HCT116 (cell line): ENCODE data around the gene MINDY3. TPM values are rescaled to one million over a fixed set of nuclear protein-coding genes. Genes with fewer than 3 reads are reported as not detected.

Source experiments
- ATAC-seq: fragments of 200-7000 bp; cut with Tn5 transposase; 2 replicates; pipeline ENCODE4 v1.9.1; 2020; ENCODE audit warnings: mild to moderate bottlenecking, moderate library complexity
- BruUV-seq: library from RNA; stranded (reverse); fragments of 400-500 nt; replicated peaks from 2 replicates; lab custom pipeline; 2021; lab: Mats Ljungman, UMichigan
- CTCF ChIA-PET: fragments of 300-600 bp; sonication (Branson Sonifier 250); formaldehyde crosslinking; loops from one replicate; lab custom pipeline; 2021; ENCODE audit warnings: antibody characterized with exemption; lab: Charles Lee
- POLR2A ChIA-PET: fragments of 300-600, 350-600 bp; sonication (Branson Sonifier 250); formaldehyde crosslinking; loops from one replicate; lab custom pipeline; 2021; ENCODE audit warnings: antibody characterized with exemption; lab: Charles Lee
- RAD21 ChIA-PET, 2 experiments: fragments of 300-600 bp; sonication (Branson Sonifier 250); formaldehyde crosslinking; loops; one replicate each; lab custom pipeline; 2023; ENCODE audit warnings: low total read pairs in 2 of 2; ENCODE audit not compliant: uncharacterized antibody in 2 of 2, unreplicated experiment in 2 of 2, low non-redundant PET in 1 of 2; lab: Charles Lee
- DNase-seq: peaks from one replicate; pipeline ENCODE4 v3.0.0-alpha.2; 2010; ENCODE audit warnings: low read depth, low spot score
- H2AFZ ChIP-seq: fragments of 200-600 bp; shearing (Covaris generic), sonication (generic); 2 replicates; pipeline ENCODE4 v1.6.1; 2017; ENCODE audit warnings: low read depth, mixed run types, mixed read lengths, antibody characterized with exemption, low read length; ENCODE audit not compliant: poor library complexity, severe bottlenecking
- H3K27ac ChIP-seq: 2 replicates; pipeline ENCODE4 v1.5.1; 2012; ENCODE audit warnings: low read depth, low read length
- H3K27me3 ChIP-seq: fragments of 200-600 bp; sonication (generic); 2 replicates; pipeline ENCODE4 v1.6.1; 2016; ENCODE audit warnings: mixed run types, low read length, mixed read lengths; ENCODE audit not compliant: insufficient read depth
- H3K36me3 ChIP-seq, 2 experiments: fragments of 200-500 bp in 1 of 2; fragments of 200-600 bp in 1 of 2; sonication (Bioruptor generic) in 1 of 2; sonication (generic) in 1 of 2; 2 replicates each; pipeline versions ENCODE4 v1.5.1 to v1.6.1; 2014 to 2016; ENCODE audit warnings: low read length in 2 of 2, inconsistent platforms in 1 of 2, mixed read lengths in 1 of 2, mixed run types in 1 of 2; ENCODE audit not compliant: insufficient read depth in 2 of 2, control insufficient read depth in 1 of 2
- H3K4me1 ChIP-seq, 2 experiments: fragments of 200-600 bp in 1 of 2; sonication (generic) in 1 of 2; 2 replicates each; pipeline versions ENCODE4 v1.5.1 to v1.6.1; 2012 to 2017; ENCODE audit warnings: low read length in 2 of 2, inconsistent platforms in 1 of 2, mild to moderate bottlenecking in 1 of 2, mixed read lengths in 1 of 2, mixed run types in 1 of 2, moderate library complexity in 1 of 2; ENCODE audit not compliant: insufficient read depth in 2 of 2, control insufficient read depth in 1 of 2
- H3K4me2 ChIP-seq: fragments of 200-600 bp; sonication (generic); 2 replicates; pipeline ENCODE4 v1.6.1; 2017; ENCODE audit warnings: mixed run types, low read length, mixed read lengths
- H3K4me3 ChIP-seq, 2 experiments: fragments of 200-600 bp in 1 of 2; sonication (generic) in 1 of 2; replicated peaks in 1 of 2; 2 replicates each; pipeline ENCODE4 v1.5.1; 2011 to 2016; ENCODE audit warnings: low read length in 2 of 2, control low read depth in 1 of 2, low read depth in 1 of 2, mild to moderate bottlenecking in 1 of 2, mixed read lengths in 1 of 2, mixed run types in 1 of 2
- H3K79me2 ChIP-seq: fragments of 200-600 bp; sonication (generic); 2 replicates; pipeline ENCODE4 v1.6.1; 2017; ENCODE audit warnings: mild to moderate bottlenecking, mixed run types, low read length, moderate library complexity, mixed read lengths; ENCODE audit not compliant: insufficient read depth
- H3K9ac ChIP-seq: fragments of 200-600 bp; sonication (generic); 2 replicates; pipeline ENCODE4 v1.6.1; 2016; ENCODE audit warnings: low read length, mixed read lengths
- H3K9me2 ChIP-seq: fragments of 200-600 bp; sonication (generic), shearing (Covaris generic); 2 replicates; pipeline ENCODE4 v1.6.1; 2017; ENCODE audit warnings: mixed run types, mild to moderate bottlenecking, moderate library complexity; ENCODE audit not compliant: insufficient read depth
- H3K9me3 ChIP-seq, 2 experiments: fragments of 200-500 bp in 1 of 2; fragments of 200-600 bp in 1 of 2; sonication (Bioruptor generic) in 1 of 2; sonication (generic) in 1 of 2; 2 replicates each; pipeline ENCODE4 v1.6.1; 2014 to 2017; ENCODE audit warnings: low read length in 2 of 2, mixed read lengths in 2 of 2, inconsistent platforms in 1 of 2, low read depth in 1 of 2, mild to moderate bottlenecking in 1 of 2, mixed run types in 1 of 2, moderate library complexity in 1 of 2; ENCODE audit not compliant: control insufficient read depth in 1 of 2, insufficient read depth in 1 of 2
- H4K20me1 ChIP-seq: fragments of 200-600 bp; sonication (generic), shearing (Covaris generic); 2 replicates; pipeline ENCODE4 v1.6.1; 2017; ENCODE audit warnings: mixed run types, mild to moderate bottlenecking, moderate library complexity; ENCODE audit not compliant: insufficient read depth
- ATF3 ChIP-seq: IDR thresholded peaks from 2 replicates; pipeline ENCODE4 v1.6.1; 2012
- CBX3 ChIP-seq: IDR thresholded peaks from 2 replicates; pipeline ENCODE4 v1.6.1; 2012; ENCODE audit warnings: low read depth
- EGR1 ChIP-seq: IDR thresholded peaks from 2 replicates; pipeline ENCODE4 v1.6.1; 2012; ENCODE audit warnings: low read depth
- ELF1 ChIP-seq: IDR thresholded peaks from 2 replicates; pipeline ENCODE4 v1.6.1; 2012; ENCODE audit warnings: low read depth, borderline replicate concordance
- EZH2 ChIP-seq: fragments of 200-600 bp; sonication (generic); IDR thresholded peaks from 2 replicates; pipeline ENCODE4 v1.6.1; 2017; ENCODE audit warnings: antibody characterized with exemption, mixed run types
- EZH2phosphoT487 ChIP-seq: fragments of 200-600 bp; IDR thresholded peaks from 2 replicates; pipeline ENCODE4 v1.6.1; 2018; ENCODE audit warnings: antibody characterized with exemption, borderline replicate concordance
- JUND ChIP-seq: IDR thresholded peaks from 2 replicates; pipeline ENCODE4 v1.6.1; 2012
- MAX ChIP-seq: IDR thresholded peaks from 2 replicates; pipeline ENCODE4 v1.6.1; 2012
- POLR2A ChIP-seq: IDR thresholded peaks from 2 replicates; pipeline ENCODE4 v1.7.0; 2011; ENCODE audit warnings: borderline replicate concordance; ENCODE audit not compliant: insufficient read depth, insufficient read length; ENCODE audit errors: extremely low read depth
- POLR2AphosphoS5 ChIP-seq: IDR thresholded peaks from 2 replicates; pipeline ENCODE4 v1.6.1; 2011; ENCODE audit warnings: mild to moderate bottlenecking, low read depth, low read length, moderate library complexity
- RAD21 ChIP-seq: IDR thresholded peaks from 2 replicates; pipeline ENCODE4 v1.6.1; 2012; ENCODE audit warnings: low read depth, mild to moderate bottlenecking
- YY1 ChIP-seq: IDR thresholded peaks from 2 replicates; pipeline ENCODE4 v1.6.1; 2011; ENCODE audit warnings: low read length, low read depth, moderate library complexity, mild to moderate bottlenecking; ENCODE audit not compliant: insufficient replicate concordance; ENCODE audit errors: extremely low read depth
- ZBTB33 ChIP-seq: IDR thresholded peaks from 2 replicates; pipeline ENCODE4 v1.6.1; 2011; ENCODE audit warnings: mild to moderate bottlenecking, low read length, moderate library complexity; ENCODE audit not compliant: insufficient replicate concordance; ENCODE audit errors: extremely low read depth
- ZFX ChIP-seq: fragments of 450-650 bp; IDR thresholded peaks from 2 replicates; pipeline ENCODE4 v1.6.1; 2017
- intact Hi-C: fragments of 100-400 bp; cut with micrococcal nuclease; formaldehyde crosslinking; loops from 2 replicates; pipeline ENCODE4 v1.10.0; 2022
- total RNA-seq: library from RNA; stranded (reverse); gene quantifications from one replicate; pipeline ENCODE4 v1.2.1, GENCODE V29; 2021; ENCODE audit not compliant: unreplicated experiment

The MINDY3 gene
- total RNA-seq, 1 experiment from 2014 or later, result 15.5 TPM

GRCh38 chr10:15809450-15809849 lies 50.9 kb downstream of the MINDY3 start:
- intact Hi-C loops, result no loop called here
- H3K36me3 ChIP-seq, result no peaks in the 10 kb centered on the region
- H3K9me3 ChIP-seq, result no peaks in the 10 kb centered on the region
- no peak overlapping the region for H3K9ac ChIP-seq
- TF ChIP-seq POLR2AphosphoS5 (no peak), EGR1 (no peak), EZH2 (no peak), ELF1 (no peak), ATF3 (no peak), POLR2A (no peak), CBX3 (no peak)
- no peaks in the 10 kb centered on the region for H3K9me2 ChIP-seq
- ChIA-PET RAD21 (no interaction called here), POLR2A (no interaction called here), CTCF (no interaction called here)
- ATAC-seq (no peak), DNase-seq (no peak)
- no peaks in the 10 kb centered on the region for H3K4me1 ChIP-seq
- H3K27me3 ChIP-seq, result no peaks in the 10 kb centered on the region
- H3K27ac ChIP-seq, result no peak overlapping the region
- H3K79me2 ChIP-seq, result no peaks in the 10 kb centered on the region
- no peak overlapping the region for H3K4me2 ChIP-seq
- BruUV-seq, result no TSS peak
- no peak overlapping the region for H3K4me3 ChIP-seq
- H2AFZ ChIP-seq, result no peak overlapping the region
- H4K20me1 ChIP-seq, result no peaks in the 10 kb centered on the region

- intact Hi-C loops, result no loop called here
- Histone ChIP-seq H3K9me2 (no peaks in the 10 kb centered on the region), H3K79me2 (no peaks in the 10 kb centered on the region), H3K27me3 (no peaks in the 10 kb centered on the region), H3K9ac (no peak overlapping the region), H4K20me1 (no peaks in the 10 kb centered on the region), H3K36me3 (no peaks in the 10 kb centered on the region), H3K4me1 (no peaks in the 10 kb centered on the region), H2AFZ (no peak overlapping the region), H3K27ac (no peak overlapping the region), H3K4me3 (no peak overlapping the region), H3K9me3 (no peaks in the 10 kb centered on the region), H3K4me2 (no peak overlapping the region)
- ATAC-seq, result no peak
- CTCF ChIA-PET, result no interaction called here
- POLR2A ChIA-PET, result no interaction called here
- no TSS peak for BruUV-seq
- TF ChIP-seq EZH2 (no peak), ZBTB33 (no peak), JUND (no peak), CBX3 (no peak), MAX (no peak), RAD21 (no peak), POLR2A (no peak), EGR1 (no peak), EZH2phosphoT487 (no peak), YY1 (no peak), ZFX (no peak)
- no peak for DNase-seq
- RAD21 ChIA-PET, result no interaction called here
Observed at GRCh38 chr10:15808204-15808797, 52.0 kb downstream of the MINDY3 start.
